ENCODE results near the gene TMEM51. TPM values are rescaled to one million over a fixed set of nuclear protein-coding genes. Genes with fewer than 3 reads are reported as not detected.
"Not testable (repeated sequence)": the region's sequence is repeated elsewhere in the genome, so short reads cannot be mapped to it uniquely, and the experiment has no call there.

TMEM51 gene
- total and polyA plus RNA-seq, 2 of the 13 experiments (the other 11 are each of a cell fraction or from before 2014, with no cell fraction given) = 12.2 to 22.3 TPM

DNA sequence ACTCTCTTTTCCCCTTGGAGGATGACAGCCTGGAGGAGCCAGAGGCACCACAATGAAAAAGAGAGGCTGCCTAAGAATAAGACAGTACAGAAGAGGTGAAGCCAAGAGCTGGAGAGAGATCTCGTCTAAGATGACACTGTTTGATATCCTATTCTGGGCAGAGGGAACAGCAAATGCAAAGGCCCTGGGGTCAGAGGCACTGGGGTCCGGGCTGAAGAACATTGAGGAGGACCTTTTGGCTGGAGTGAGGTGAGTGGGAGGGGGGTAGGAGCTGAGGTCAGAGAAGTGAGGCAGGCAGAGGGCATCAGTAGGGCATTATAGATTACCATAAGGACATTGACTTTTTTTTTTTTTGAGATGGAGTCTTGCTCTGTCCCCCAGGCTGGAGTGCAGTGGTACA is 19.3 kb upstream of the TMEM51 start (continued):
- TF ChIP-seq, protein P1, sequence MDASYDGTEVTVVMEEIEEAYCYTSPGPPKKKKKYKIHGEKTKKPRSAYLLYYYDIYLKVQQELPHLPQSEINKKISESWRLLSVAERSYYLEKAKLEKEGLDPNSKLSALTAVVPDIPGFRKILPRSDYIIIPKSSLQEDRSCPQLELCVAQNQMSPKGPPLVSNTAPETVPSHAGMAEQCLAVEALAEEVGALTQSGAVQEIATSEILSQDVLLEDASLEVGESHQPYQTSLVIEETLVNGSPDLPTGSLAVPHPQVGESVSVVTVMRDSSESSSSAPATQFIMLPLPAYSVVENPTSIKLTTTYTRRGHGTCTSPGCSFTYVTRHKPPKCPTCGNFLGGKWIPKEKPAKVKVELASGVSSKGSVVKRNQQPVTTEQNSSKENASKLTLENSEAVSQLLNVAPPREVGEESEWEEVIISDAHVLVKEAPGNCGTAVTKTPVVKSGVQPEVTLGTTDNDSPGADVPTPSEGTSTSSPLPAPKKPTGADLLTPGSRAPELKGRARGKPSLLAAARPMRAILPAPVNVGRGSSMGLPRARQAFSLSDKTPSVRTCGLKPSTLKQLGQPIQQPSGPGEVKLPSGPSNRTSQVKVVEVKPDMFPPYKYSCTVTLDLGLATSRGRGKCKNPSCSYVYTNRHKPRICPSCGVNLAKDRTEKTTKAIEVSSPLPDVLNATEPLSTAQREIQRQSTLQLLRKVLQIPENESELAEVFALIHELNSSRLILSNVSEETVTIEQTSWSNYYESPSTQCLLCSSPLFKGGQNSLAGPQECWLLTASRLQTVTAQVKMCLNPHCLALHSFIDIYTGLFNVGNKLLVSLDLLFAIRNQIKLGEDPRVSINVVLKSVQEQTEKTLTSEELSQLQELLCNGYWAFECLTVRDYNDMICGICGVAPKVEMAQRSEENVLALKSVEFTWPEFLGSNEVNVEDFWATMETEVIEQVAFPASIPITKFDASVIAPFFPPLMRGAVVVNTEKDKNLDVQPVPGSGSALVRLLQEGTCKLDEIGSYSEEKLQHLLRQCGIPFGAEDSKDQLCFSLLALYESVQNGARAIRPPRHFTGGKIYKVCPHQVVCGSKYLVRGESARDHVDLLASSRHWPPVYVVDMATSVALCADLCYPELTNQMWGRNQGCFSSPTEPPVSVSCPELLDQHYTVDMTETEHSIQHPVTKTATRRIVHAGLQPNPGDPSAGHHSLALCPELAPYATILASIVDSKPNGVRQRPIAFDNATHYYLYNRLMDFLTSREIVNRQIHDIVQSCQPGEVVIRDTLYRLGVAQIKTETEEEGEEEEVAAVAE (CRISPR knock-in tag; IDR thresholded peaks at IDR 0.05; ENCODE audit: borderline replicate concordance) = no peak
- TF ChIP-seq, protein P2, sequence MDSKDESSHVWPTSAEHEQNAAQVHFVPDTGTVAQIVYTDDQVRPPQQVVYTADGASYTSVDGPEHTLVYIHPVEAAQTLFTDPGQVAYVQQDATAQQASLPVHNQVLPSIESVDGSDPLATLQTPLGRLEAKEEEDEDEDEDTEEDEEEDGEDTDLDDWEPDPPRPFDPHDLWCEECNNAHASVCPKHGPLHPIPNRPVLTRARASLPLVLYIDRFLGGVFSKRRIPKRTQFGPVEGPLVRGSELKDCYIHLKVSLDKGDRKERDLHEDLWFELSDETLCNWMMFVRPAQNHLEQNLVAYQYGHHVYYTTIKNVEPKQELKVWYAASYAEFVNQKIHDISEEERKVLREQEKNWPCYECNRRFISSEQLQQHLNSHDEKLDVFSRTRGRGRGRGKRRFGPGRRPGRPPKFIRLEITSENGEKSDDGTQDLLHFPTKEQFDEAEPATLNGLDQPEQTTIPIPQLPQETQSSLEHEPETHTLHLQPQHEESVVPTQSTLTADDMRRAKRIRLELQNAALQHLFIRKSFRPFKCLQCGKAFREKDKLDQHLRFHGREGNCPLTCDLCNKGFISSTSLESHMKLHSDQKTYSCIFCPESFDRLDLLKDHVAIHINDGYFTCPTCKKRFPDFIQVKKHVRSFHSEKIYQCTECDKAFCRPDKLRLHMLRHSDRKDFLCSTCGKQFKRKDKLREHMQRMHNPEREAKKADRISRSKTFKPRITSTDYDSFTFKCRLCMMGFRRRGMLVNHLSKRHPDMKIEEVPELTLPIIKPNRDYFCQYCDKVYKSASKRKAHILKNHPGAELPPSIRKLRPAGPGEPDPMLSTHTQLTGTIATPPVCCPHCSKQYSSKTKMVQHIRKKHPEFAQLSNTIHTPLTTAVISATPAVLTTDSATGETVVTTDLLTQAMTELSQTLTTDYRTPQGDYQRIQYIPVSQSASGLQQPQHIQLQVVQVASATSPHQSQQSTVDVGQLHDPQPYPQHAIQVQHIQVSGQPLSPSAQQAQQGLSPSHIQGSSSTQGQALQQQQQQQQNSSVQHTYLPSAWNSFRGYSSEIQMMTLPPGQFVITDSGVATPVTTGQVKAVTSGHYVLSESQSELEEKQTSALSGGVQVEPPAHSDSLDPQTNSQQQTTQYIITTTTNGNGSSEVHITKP (CRISPR knock-in tag; IDR thresholded peaks at IDR 0.05; ENCODE audit: low read depth) = no peak
- TF ChIP-seq, protein P3, sequence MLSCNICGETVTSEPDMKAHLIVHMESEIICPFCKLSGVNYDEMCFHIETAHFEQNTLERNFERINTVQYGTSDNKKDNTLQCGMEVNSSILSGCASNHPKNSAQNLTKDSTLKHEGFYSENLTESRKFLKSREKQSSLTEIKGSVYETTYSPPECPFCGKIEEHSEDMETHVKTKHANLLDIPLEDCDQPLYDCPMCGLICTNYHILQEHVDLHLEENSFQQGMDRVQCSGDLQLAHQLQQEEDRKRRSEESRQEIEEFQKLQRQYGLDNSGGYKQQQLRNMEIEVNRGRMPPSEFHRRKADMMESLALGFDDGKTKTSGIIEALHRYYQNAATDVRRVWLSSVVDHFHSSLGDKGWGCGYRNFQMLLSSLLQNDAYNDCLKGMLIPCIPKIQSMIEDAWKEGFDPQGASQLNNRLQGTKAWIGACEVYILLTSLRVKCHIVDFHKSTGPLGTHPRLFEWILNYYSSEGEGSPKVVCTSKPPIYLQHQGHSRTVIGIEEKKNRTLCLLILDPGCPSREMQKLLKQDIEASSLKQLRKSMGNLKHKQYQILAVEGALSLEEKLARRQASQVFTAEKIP (CRISPR knock-in tag; IDR thresholded peaks at IDR 0.05; ENCODE audit: borderline replicate concordance) = no peak
- TF ChIP-seq ZNF496 (CRISPR knock-in tag; IDR thresholded peaks at IDR 0.05; ENCODE audit: insufficient replicate concordance) = no peak
- TF ChIP-seq BRCA1 (CRISPR knock-in tag; IDR thresholded peaks at IDR 0.05) = no peak

DNA sequence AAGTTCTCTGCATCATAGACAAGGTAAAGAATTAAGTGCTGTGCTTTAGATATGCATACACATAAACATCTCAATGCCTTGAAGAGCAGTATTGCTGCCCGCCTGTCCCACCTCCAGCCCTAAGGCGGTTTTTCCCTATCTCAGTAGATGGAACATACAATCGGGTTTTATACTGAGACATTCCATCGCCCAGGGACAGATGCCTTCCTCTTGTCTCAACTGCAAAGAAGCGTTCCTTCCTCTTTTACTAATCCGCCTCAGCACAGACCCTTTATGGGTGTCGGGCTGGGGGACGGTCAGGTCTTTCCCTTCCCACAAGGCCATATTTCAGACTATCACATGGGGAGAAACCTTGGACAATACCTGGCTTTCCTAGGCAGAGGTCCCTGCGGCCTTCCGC is 17.9 kb upstream of the TMEM51 start:
- FAIRE-seq; ATAC-seq; H4K20me1 ChIP-seq (ENCODE audit: insufficient read depth, low read length); H3K79me2 ChIP-seq (ENCODE audit: insufficient read depth, low read length); BruUV-seq (replicated peaks); in situ Hi-C loops (cut with HindIII; ENCODE audit: extremely low pct_ligation_motif_present, low pct_unique_long_range_greater_than_20kb); POLR2A ChIA-PET; H3K27ac ChIP-seq (ENCODE audit: extremely low read length, insufficient read depth, low read length); H3K4me2 ChIP-seq (ENCODE audit: low read depth, low read length); H3K9me3 ChIP-seq (ENCODE audit: low read length); CTCF ChIA-PET (ENCODE audit: low intra/inter-chr PET ratio, low total read pairs); H2AFZ ChIP-seq (ENCODE audit: low read length); DNase-seq (ENCODE audit: low spot score); H3K36me3 ChIP-seq (replicated peaks in 1 of 2; ENCODE audit: control insufficient read depth in 1 of 2, insufficient read depth in 2 of 2, low read length in 2 of 2); H3K4me3 ChIP-seq (replicated peaks in 1 of 3; ENCODE audit: insufficient read depth in 1 of 3, low read depth in 2 of 3, low read length in 3 of 3); intact Hi-C loops (cut with micrococcal nuclease; ENCODE audit: unreplicated experiment); H3K27me3 ChIP-seq (ENCODE audit: control insufficient read depth in 1 of 2, insufficient read depth in 2 of 2, low read length in 2 of 2); H3K9ac ChIP-seq (ENCODE audit: insufficient read depth, low read depth, low read length): not testable (repeated sequence)
- H3K4me1 ChIP-seq (ENCODE audit: insufficient read depth, low read length) = peaks cover 44% of the 10 kb centered on the region
- WGBS (ENCODE audit: low lambda C conversion rate) = 85% methylated on average over 10 of the region's 10 CpGs
